ENCODE results near the gene ARHGDIA.

DNA sequence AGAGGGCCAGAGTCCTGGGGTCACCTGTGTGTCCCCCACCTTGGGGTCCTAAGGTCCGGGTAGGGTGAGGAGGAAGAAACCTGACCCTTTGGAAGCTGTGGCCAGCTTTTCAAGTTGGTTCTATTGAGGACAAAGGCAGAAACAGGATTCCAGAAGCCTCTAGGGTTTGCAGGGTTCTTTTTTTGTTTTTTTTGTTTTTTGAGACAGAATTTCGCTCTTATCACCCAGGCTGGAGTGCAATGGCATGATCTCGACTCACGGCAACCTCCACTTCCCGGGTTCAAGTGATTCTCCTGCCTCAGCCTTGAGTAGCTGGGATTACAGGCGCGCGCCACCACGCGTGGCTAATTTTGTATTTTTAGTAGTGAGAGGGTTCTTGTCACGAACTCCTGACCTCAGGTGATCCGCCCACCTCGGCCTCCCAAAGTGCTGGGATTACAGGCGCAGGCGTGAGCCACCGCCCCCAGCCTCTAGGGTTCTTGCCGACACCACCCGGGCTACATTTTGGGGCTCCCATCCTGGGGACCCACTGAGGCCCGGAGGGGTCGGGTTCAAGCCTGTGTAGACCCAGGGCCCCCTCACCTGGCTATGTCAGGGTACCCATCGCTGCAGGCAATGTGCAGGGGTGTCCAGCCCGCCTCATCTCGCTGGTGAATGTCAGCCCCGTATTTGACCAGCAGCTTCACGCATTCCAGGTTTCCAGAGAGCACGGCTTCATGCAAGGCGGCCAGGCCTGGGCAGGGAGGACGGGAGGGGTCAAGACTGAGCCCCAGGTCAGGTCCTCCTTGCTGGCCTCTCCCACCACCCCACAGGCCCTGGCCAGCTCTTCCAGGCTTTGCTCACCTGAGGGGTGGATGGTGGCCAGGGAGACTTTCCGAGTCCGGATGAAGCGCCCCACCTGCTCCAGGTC lies 37.0 kb downstream of the ARHGDIA start:
- TF ChIP-seq, protein P1, sequence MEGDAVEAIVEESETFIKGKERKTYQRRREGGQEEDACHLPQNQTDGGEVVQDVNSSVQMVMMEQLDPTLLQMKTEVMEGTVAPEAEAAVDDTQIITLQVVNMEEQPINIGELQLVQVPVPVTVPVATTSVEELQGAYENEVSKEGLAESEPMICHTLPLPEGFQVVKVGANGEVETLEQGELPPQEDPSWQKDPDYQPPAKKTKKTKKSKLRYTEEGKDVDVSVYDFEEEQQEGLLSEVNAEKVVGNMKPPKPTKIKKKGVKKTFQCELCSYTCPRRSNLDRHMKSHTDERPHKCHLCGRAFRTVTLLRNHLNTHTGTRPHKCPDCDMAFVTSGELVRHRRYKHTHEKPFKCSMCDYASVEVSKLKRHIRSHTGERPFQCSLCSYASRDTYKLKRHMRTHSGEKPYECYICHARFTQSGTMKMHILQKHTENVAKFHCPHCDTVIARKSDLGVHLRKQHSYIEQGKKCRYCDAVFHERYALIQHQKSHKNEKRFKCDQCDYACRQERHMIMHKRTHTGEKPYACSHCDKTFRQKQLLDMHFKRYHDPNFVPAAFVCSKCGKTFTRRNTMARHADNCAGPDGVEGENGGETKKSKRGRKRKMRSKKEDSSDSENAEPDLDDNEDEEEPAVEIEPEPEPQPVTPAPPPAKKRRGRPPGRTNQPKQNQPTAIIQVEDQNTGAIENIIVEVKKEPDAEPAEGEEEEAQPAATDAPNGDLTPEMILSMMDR (IDR thresholded peaks at IDR 0.05) = no peak
- TF ChIP-seq POLR2A (IDR thresholded peaks at IDR 0.05) = no peak

All from thyroid gland (tissue), 4 donors.